ENCODE data around the gene LNPK.

DNA sequence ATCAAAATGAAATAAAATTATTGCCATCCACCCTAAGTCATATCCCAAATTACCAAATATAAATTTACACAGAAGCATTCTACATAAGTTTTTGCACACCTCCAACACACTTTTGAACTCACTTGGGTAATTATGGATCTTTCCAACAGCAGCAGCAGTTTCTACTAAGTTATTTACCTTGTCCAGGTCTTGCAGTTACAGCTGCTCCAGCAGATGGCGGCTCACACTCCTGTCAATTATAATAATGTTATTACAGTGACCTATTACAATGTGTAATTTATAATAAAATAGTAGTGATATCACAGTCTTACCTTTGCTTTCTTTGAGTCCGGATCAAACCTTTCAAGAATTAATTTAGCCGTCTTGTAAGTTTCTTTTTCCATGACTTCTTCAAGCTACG is 37.9 kb downstream of the LNPK start:
- TF ChIP-seq, protein P1, sequence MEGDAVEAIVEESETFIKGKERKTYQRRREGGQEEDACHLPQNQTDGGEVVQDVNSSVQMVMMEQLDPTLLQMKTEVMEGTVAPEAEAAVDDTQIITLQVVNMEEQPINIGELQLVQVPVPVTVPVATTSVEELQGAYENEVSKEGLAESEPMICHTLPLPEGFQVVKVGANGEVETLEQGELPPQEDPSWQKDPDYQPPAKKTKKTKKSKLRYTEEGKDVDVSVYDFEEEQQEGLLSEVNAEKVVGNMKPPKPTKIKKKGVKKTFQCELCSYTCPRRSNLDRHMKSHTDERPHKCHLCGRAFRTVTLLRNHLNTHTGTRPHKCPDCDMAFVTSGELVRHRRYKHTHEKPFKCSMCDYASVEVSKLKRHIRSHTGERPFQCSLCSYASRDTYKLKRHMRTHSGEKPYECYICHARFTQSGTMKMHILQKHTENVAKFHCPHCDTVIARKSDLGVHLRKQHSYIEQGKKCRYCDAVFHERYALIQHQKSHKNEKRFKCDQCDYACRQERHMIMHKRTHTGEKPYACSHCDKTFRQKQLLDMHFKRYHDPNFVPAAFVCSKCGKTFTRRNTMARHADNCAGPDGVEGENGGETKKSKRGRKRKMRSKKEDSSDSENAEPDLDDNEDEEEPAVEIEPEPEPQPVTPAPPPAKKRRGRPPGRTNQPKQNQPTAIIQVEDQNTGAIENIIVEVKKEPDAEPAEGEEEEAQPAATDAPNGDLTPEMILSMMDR (IDR thresholded peaks at IDR 0.05), result peak in 1 of 2 donors; percentile 6
- TF ChIP-seq POLR2AphosphoS5 (IDR thresholded peaks at IDR 0.05), result no peak
